Coronary artery (tissue), 2 donors: Measurements from ENCODE around the gene SLIT1.

ENCODE experiments used
- DNase-seq: peaks from one replicate; pipeline ENCODE4 v3.0.0-alpha.2; 2017; ENCODE audit warnings: low spot score
- H3K27ac ChIP-seq, 2 donors: fragments of 200-600 bp; sonication (generic); one replicate each; pipeline ENCODE4 v1.5.1; 2016 to 2019
- H3K4me3 ChIP-seq: fragments of 200-600 bp; sonication (generic); 2 replicates; pipeline ENCODE4 v1.5.1; 2016; ENCODE audit warnings: mild to moderate bottlenecking, moderate library complexity
- TF ChIP-seq, protein P1 (sequence below): fragments of 200-600 bp; sonication (generic); IDR thresholded peaks from one replicate; pipeline ENCODE4 v1.5.1; 2019; ENCODE audit warnings: antibody characterized with exemption

Gene SLIT1

GRCh38 chr10:97142834-97143233 lies 42.9 kb downstream of the SLIT1 start:
- H3K27ac ChIP-seq, result no peak overlapping the region
- no peak for DNase-seq
- no peak overlapping the region for H3K4me3 ChIP-seq
- TF ChIP-seq, protein P1, sequence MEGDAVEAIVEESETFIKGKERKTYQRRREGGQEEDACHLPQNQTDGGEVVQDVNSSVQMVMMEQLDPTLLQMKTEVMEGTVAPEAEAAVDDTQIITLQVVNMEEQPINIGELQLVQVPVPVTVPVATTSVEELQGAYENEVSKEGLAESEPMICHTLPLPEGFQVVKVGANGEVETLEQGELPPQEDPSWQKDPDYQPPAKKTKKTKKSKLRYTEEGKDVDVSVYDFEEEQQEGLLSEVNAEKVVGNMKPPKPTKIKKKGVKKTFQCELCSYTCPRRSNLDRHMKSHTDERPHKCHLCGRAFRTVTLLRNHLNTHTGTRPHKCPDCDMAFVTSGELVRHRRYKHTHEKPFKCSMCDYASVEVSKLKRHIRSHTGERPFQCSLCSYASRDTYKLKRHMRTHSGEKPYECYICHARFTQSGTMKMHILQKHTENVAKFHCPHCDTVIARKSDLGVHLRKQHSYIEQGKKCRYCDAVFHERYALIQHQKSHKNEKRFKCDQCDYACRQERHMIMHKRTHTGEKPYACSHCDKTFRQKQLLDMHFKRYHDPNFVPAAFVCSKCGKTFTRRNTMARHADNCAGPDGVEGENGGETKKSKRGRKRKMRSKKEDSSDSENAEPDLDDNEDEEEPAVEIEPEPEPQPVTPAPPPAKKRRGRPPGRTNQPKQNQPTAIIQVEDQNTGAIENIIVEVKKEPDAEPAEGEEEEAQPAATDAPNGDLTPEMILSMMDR, result no peak

GRCh38 chr10:97140902-97141745 lies 44.6 kb downstream of the SLIT1 start:
- TF ChIP-seq, protein P1, result no peak
- Histone ChIP-seq H3K4me3 (no peak overlapping the region), H3K27ac (no peak overlapping the region)
- DNase-seq, result no peak

- TF ChIP-seq, protein P1, result no peak
- H3K4me3 ChIP-seq, result no peak overlapping the region
- H3K27ac ChIP-seq, result no peak overlapping the region
- DNase-seq, result no peak
These were observed 45.5 kb downstream of the SLIT1 start for GRCh38 chr10:97140049-97140846.

GRCh38 chr10:97139651-97140048 lies 46.1 kb downstream of the SLIT1 start:
- no peak for DNase-seq
- Histone ChIP-seq H3K27ac (no peak overlapping the region), H3K4me3 (no peak overlapping the region)
- TF ChIP-seq, protein P1, result no peak

- TF ChIP-seq, protein P1, result no peak
These were observed 46.9 kb downstream of the SLIT1 start for GRCh38 chr10:97138846-97139245.

GRCh38 chr10:97138174-97138573 lies 47.6 kb downstream of the SLIT1 start:
- TF ChIP-seq, protein P1, result no peak
- H3K4me3 ChIP-seq, result no peak overlapping the region
- no peak overlapping the region for H3K27ac ChIP-seq
- DNase-seq, result no peak

More at GRCh38 chr10:97138846-97139245, 46.9 kb downstream of the SLIT1 start:
- no peak overlapping the region for H3K4me3 ChIP-seq
- no peak for DNase-seq
- H3K27ac ChIP-seq, result no peak overlapping the region
